ENCODE measurements around the gene PYGM. TPM values are rescaled to one million over a fixed set of nuclear protein-coding genes. Genes with fewer than 3 reads are reported as not detected.

The PYGM gene
- total RNA-seq, 1 donor from 2014 or later: 2.0 TPM

GRCh38 chr11:64721359-64721699, 38.4 kb downstream of the PYGM start:
- H3K4me3 ChIP-seq: no peak overlapping the region
- H3K27ac ChIP-seq: no peak overlapping the region
- TF ChIP-seq CTCF (IDR thresholded peaks at IDR 0.05): no peak
- H3K9me3 ChIP-seq: no peaks in the 10 kb centered on the region
- ATAC-seq: no peak
- intact Hi-C loops (cut with DNase I): no loop called here
- peaks cover 54% of the 10 kb centered on the region for H3K27me3 ChIP-seq
- peaks cover 7% of the 10 kb centered on the region for H3K4me1 ChIP-seq
- DNase-seq: no peak
- H3K36me3 ChIP-seq: no peaks in the 10 kb centered on the region

GRCh38 chr11:64720640-64721358, 39.0 kb downstream of the PYGM start:
- intact Hi-C loops (cut with DNase I): no loop called here
- H3K9me3 ChIP-seq: no peaks in the 10 kb centered on the region
- H3K27me3 ChIP-seq: peaks cover 59% of the 10 kb centered on the region
- ATAC-seq: no peak
- peak; percentile 55 for DNase-seq
- H3K4me1 ChIP-seq: peaks cover 7% of the 10 kb centered on the region
- no peaks in the 10 kb centered on the region for H3K36me3 ChIP-seq
- no peak overlapping the region for H3K4me3 ChIP-seq
- no peak overlapping the region for H3K27ac ChIP-seq
- no peak for TF ChIP-seq CTCF (IDR thresholded peaks at IDR 0.05)

DNA sequence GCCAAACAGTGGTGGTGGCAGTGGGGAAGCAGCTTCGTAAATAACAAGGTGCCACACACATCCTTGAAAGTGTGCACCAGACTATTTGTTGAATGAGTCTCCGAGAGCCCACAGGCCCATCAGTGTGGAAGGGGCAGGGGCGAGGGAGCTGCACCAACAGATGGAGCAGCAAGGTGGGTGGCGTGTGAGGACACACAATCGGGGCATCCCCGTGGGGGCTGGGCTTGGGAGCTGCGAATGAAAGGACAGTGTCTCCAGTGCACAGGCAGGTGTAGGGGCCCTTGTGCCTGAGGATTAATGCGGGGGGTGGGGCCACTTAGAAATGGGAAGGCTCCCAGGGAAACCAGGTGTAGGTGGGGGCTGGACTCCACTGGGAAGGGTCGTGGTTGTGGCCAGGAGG, 39.6 kb downstream of the PYGM start:
- H3K36me3 ChIP-seq: no peaks in the 10 kb centered on the region
- no peak overlapping the region for H3K4me3 ChIP-seq
- intact Hi-C loops (cut with DNase I): no loop called here
- H3K9me3 ChIP-seq: no peaks in the 10 kb centered on the region
- no peak overlapping the region for H3K27ac ChIP-seq
- ATAC-seq (no peak), DNase-seq (peak; percentile 42)
- TF ChIP-seq CTCF (IDR thresholded peaks at IDR 0.05): no peak
- H3K27me3 ChIP-seq: peaks cover 66% of the 10 kb centered on the region
- H3K4me1 ChIP-seq: peaks cover 7% of the 10 kb centered on the region

DNA sequence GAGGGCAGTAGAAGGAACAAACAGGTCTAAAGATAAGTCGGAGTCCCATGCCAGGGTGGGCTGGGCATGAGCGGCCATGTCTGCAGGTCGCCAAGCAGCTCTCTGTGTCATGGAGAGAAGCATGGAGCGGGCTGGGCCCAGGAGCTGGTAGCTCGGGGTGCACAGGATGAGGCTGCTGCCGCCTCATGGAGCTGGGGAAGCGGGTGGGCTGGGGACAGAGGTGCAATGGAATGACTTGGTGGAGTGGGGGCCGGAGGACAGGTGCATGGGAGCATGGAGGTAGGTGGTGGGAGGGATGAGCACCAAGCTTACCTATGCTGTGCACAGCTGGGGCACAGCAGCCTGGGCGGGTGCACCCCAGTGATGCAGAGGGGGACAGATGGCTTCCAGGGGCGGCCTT, 40.4 kb downstream of the PYGM start:
- Histone ChIP-seq H3K27me3 (peaks cover 73% of the 10 kb centered on the region), H3K4me3 (no peak overlapping the region), H3K27ac (no peak overlapping the region), H3K9me3 (no peaks in the 10 kb centered on the region), H3K36me3 (no peaks in the 10 kb centered on the region), H3K4me1 (peaks cover 7% of the 10 kb centered on the region)
- DNase-seq: peak; percentile 56
- intact Hi-C loops (cut with DNase I): no loop called here
- ATAC-seq: no peak
- no peak for TF ChIP-seq CTCF (IDR thresholded peaks at IDR 0.05)

DNA sequence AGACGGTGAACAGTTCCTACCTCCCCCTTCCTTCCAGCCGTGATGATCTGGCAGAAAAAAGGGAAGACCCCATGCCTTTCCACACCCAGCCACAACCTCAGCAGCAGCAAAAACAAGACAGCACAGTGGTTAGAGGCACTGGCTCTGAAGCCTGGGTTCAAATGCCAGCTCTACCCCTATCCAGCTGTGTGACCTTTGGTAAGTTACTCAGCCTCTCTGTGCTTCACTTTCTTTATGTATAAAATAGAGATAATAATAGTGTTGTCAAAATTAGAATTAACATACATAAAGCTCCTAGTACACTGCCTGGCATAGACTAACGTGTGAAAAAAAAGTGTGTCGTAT, 41.0 kb downstream of the PYGM start:
- Histone ChIP-seq H3K27me3 (peaks cover 80% of the 10 kb centered on the region), H3K9me3 (no peaks in the 10 kb centered on the region), H3K4me3 (no peak overlapping the region), H3K27ac (no peak overlapping the region), H3K4me1 (peaks cover 6% of the 10 kb centered on the region), H3K36me3 (no peaks in the 10 kb centered on the region)
- no peak for ATAC-seq
- intact Hi-C loops (cut with DNase I): no loop called here
- no peak for TF ChIP-seq CTCF (IDR thresholded peaks at IDR 0.05)
- no peak for DNase-seq

Data from upper lobe of right lung (tissue), 1 donor.